Measurements from ENCODE around the gene DTL.

The DTL gene

GRCh38 chr1:212039622-212040021, 4.1 kb downstream of the DTL start:
- DNase-seq, result no peak

DNA sequence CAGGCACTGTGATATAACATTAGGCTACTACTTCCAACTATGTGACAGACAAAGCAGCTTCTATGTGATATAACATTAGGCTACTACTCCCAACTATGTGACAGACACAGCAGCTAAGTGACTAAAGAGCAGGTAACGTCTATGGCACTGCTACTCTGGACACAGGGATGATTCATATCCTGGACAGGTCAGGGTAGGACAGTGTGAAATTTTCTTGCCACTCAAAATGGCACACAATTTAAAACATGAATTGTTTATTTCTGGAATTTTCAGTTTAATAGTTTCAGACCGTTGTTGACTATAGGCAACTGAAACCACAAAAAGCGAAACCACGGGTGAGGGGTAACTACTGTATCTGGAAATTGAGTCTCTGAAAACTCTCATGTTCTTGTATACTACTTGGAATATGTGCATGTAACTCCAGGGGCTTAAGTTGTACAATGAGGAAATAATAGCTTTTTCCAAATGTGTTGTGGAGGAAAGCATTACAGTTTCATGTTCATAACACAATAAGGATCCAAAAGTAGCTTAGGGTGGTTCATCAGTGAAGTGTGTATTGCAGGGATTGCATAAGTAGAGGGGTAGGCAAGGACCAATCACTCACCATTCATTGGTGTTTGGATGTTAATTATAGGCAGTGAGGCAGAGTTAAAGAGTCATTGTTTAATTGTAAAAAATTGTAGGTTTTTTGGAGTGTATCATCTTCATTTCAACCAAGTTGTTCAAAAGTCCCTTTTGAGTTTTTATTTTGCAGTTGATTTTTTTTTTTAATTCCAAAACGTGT, 5.3 kb downstream of the DTL start:
- DNase-seq, result no peak

GRCh38 chr1:212042436-212042835, 6.9 kb downstream of the DTL start:
- DNase-seq, result no peak

DNA sequence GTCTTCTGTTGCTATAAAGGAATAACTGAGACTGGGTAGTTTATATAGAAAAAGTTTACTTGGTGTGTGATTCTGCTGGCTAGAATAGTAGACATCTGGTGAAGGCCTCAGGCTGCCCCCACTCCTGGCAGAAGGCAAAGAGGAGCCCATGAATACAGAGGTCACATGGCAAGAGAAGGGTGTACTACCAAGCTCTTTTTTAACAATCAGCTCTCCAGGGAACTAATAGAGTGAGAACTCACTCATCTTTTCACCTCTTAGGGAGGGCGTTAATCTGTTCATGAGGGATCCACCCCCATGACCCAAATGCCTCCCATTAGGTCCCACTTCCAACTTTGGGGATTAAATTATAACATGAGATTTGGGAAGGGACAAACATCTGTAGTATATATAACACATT, 9.3 kb downstream of the DTL start:
- no peak for DNase-seq

- DNase-seq, result no peak
These were observed 10.4 kb downstream of the DTL start for GRCh38 chr1:212045981-212046380.

- no peak for DNase-seq
These were observed 18.4 kb downstream of the DTL start for GRCh38 chr1:212053993-212054392.

DNA sequence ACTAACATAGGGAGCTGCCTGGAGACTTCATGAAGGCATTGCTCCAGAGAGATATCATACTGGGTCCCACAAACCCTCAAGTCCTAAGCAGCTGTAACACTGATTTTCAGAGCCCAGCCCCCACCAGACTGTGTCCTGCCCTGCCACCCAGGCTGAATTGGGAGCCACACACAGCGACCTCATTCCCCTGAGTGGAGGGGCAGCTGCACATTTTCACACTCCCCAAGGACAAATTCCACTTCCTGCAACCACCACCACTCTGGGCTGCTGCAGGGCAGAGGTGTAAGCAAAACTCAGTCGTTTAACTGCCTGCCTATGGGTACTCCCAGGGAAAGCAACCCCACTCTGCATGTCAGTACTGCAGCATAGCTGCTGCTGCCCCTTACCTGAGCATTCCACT, 19.8 kb downstream of the DTL start:
- no peak for DNase-seq

- no peak for DNase-seq
These were observed 25.3 kb downstream of the DTL start for GRCh38 chr1:212060632-212061472.

DNA sequence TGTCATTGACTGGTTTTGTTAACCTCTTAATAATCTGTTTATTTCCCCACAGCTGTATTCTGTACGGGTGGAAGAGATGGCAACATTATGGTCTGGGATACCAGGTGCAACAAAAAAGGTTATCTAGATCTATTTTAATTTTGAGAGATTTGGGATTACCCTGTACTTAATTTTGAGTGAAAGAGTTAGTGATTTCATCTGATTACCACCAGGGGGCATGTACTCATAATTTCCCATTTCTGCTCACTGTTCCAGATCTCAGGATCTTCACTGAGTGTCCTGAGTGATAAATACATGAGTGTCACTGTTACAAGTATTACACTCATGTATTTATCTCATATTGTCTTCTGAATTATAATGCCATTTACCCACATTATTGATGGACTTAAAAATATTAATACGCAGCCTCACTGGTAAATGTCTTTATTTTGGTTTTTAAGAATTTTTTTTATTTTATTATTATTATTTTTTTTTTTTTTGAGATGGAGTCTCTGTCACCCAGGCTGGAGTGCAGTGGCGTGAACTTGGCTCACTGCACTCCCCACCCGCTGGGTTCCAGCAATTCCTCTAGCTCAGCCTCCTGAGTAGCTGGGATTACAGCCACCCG, 27.4 kb downstream of the DTL start:
- no peak for DNase-seq

DNA sequence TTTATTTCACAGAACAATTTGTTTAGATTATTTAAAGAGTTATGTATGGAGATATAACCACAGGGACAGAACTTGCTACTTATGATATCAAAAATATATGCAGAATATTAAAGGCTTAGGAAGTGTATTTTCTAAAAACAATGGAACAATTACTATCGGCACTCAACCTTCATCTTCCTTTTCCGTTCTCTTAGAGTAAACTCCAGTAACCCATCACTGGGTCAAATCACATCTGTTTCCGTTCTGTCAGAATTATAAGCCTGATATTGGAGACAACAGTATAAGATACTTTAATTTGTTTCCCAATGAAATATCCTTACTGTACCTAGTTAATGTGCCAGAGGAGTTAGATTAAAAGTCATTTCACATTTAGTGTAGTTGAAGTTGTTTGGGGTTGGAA, 32.2 kb downstream of the DTL start:
- no peak for DNase-seq

- no peak for DNase-seq
These were observed 35.3 kb downstream of the DTL start for GRCh38 chr1:212070720-212071302.

DNA sequence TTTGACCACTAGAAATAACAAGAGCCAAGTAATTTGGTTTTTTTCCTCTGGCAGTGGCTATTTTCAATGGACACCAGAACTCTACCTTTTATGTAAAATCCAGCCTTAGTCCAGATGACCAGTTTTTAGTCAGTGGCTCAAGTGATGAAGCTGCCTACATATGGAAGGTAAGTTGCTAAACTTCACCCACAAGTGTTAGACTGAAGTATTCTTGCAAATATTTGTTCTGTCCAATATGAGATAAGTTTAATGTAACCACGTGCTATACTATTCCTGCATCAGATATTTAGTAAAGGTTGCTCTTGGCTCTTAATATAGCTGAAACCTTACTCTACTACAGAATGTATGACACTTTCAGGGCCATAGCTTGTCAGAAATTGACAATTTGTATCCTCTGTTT, 36.5 kb downstream of the DTL start:
- DNase-seq, result no peak

DNA sequence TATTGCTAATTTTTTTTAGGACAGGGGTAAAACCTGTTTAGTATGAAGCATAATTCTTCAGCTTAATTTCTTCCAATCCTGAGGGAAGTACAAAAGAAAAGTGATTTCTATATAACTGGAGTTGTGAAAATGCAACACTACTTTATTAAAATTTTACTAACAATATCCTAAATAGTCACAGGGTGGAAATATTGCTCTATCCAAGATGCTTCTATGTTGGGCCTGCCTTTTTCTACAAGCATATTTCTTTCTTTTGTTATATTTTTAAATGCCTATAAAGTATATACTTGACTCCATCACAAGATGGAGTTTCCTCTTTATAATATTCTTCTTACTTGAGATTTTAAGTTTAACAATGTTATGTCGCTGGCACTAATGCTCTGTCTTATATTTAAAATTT, 37.9 kb downstream of the DTL start:
- no peak for DNase-seq

- DNase-seq, result no peak
These were observed 38.8 kb downstream of the DTL start for GRCh38 chr1:212074313-212074712.

DNA sequence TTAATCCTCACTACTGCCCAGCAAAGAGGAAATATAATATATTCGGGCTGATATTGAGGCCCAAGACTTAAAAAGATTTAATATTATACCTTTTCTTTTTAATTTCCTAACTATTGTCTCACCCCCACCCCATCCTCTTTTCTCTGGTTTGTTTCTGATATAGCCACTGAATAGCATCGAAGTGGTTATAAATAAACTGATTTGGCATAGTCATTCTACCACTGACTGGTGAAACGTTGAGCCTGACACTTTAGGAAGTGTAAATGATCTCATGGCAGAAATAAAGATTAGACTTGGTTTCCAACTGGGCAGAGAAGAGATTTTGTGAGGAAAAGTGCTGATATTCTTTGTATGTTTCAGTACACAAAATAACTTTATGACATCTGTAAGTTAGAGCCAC, 39.3 kb downstream of the DTL start:
- no peak for DNase-seq

GRCh38 chr1:212077028-212077427, 41.5 kb downstream of the DTL start:
- no peak for DNase-seq

- DNase-seq, result no peak
These were observed 43.3 kb downstream of the DTL start for GRCh38 chr1:212078826-212079225.

DNA sequence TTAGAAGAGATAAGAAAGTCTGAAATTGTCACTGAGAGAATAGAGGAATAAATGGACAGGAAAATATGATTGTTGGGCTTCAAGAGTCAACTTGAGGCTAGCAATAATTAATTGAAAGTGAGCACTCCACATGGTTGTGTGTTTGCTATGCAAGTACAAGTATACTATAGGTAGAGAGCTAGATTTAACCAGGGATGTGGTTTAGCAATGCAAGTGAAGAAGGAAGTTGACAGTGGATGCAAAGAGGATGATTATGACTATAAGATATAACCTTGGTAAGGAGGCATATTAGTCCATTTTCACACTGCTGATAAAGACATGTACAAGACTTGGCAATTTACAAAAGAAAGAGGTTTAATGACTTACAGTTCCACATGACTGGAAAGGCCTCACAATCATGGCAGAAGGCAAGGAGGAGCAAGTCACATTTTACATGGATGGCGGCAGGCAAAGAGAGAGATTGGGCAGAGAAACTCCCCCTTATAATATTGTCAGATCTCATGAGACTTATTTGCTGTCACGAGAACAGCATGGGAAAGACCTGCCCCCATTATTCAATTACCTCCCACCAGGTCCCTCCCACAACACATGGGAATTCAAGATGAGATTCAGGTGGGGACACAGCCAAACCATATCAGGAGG, 47.3 kb downstream of the DTL start:
- no peak for DNase-seq

- DNase-seq, result no peak
These were observed 54.1 kb downstream of the DTL start for GRCh38 chr1:212089560-212090163.

- DNase-seq, result no peak
These were observed 56.0 kb downstream of the DTL start for GRCh38 chr1:212091438-212092121.

- no peak for DNase-seq
These were observed 61.8 kb downstream of the DTL start for GRCh38 chr1:212097360-212097759.

GRCh38 chr1:212098310-212098709, 62.8 kb downstream of the DTL start:
- DNase-seq, result no peak
